Activated CD8-positive, alpha-beta memory T cell treated with anti-CD3 and anti-CD28 coated beads, Interleukin-2, amount 50 U/mL, for 24 hours (primary cell): ENCODE results near the gene LRRN3.
A peak's percentile ranks its signal among the peaks of the same experiment; 100 is the strongest.

ENCODE experiments used
- DNase-seq: peaks from one replicate; pipeline ENCODE4 v3.0.0-alpha.2; 2020; ENCODE audit errors: extremely low read depth

LRRN3 gene

DNA sequence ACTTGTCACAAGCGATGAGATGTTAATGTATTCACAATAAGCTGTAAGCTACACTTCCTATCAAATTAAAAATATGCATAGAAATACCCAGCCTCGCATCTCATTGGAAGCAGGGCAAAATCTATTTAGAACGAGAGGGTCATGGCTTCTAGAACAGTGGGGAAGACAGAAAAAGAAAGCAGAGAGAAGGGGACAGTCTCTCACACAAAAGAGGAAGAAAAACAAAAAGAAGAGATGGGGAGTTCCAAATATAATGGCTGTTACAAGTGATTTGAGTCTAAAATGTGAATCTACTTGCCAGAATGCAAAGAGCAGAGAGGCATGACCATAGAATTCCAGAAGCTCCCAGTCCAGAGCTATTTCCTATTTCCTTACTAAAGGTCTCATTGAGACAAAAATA, 13.8 kb downstream of the LRRN3 start:
- no peak for DNase-seq

DNA sequence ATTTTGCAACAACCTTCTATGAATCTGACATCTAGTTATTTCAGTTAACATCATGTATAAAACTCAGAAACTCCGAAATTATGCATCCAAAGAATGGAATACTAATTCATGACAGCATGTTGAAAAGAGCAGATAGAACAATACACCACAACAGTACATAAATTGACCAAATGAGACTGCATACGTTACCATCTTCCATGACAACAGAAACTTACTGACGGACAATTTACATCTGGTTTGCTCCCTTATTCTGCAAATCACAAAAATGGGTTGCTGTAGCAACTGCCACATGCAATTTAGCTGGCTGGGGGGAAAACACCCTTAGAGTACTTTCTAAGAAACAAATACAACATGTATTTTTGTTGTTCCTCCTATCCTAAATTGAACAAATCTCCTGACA, 14.3 kb downstream of the LRRN3 start:
- DNase-seq, result no peak

DNA sequence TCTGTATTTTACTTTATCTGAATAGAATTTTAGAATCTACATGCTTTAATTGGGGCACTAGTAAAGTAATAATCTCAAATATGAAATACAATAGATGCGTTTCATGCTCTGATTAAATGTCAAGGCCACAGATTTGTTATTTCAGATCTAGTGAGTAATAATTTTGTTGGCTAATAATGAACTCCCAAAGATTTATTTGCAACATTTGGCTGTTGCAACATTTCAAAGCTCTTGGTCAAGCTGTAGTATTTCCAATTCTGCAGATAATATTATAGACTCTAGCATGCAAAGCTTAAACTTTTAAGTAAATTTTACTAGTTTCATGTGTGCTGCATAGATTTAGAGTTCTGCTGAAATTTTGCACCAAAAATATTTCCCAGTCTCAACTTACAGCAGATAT, 16.7 kb downstream of the LRRN3 start:
- DNase-seq, result no peak

DNA sequence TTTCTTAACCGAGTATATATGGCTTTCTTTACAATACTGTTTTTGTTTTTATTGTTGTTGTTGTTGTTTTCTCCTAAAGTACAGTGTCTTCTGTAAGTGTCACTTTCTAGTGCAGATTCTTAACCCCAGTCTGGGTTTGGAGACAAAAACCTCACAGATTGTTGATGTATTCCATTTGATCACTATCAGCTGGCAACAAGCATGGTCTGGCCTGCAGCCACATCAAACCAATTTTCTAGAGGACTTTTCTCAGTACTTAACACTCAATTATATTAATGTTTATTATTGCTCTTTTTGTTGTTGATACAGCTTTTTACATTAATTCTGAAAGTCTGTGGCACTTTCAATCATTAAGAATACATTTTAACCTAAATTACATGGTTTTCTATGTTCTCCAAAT, 17.1 kb downstream of the LRRN3 start:
- DNase-seq, result no peak

DNA sequence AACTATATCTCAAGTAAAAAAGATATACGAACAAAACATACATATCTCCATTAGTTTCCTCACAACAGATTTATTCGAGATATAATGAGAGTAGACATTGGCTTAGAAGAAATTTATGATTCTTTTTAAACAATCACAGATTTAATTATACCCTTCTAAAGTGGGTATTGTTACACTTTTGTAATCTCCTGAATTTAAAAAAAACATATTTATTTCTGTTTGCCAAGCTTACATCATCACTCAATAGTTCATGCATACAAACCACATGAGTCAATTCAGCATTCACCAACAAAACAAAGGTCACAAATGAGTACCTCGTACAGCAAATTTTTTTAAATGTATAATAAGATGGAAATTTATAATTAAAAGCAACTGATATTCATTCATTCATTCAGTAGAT, 17.6 kb downstream of the LRRN3 start:
- no peak for DNase-seq

DNA sequence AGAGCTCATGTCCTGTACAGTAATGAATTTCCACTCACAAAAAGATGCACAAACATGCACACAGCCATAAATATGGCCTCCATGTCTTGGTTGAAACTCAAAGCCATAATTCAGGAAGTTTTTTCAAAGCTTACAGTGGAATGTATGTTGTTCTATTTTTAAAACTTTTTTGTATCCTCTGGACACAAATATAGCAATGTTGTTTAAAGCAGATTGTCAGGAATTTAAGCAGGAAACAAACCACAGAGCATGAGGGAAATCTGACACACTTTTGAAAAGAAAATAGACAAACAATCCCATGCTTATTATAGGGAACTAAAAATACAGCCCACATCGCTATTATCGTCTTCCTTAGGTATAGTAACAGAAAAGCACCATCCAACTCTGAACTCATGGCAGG, 21.5 kb downstream of the LRRN3 start:
- DNase-seq, result no peak

DNA sequence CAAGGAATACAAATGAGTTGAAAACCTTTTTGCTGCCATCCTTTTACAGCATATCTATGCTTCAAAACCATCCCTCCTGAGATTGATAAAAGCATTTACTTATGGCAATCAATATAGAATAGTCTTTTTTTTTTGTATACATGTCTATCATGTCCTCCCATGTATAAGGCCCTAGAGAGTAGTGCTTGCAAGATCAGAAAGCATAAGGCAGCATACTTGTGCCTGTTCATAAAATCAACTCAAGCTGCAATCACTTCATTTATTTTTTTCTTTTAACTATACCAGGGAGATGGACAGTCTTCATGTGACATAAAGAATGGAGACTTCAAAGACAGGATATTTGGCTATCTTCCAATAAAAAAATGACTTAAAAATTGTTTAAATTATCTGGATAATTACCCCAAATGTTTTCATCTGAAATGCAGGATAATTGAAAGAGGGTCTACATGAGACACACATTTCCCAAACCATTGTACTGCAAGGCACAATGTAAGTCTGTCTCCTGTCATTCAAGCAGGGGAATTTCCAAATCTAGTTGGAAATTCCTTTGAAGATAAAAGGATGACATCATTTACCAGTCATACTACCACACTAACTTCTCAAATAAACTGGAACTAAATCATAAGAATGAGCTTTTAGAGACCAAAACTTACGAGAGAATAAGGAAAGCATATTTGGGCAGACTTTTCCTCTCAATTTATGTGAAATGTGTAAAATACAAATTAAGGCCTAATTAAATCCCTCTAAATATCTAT, 22.5 kb downstream of the LRRN3 start:
- no peak for DNase-seq

DNA sequence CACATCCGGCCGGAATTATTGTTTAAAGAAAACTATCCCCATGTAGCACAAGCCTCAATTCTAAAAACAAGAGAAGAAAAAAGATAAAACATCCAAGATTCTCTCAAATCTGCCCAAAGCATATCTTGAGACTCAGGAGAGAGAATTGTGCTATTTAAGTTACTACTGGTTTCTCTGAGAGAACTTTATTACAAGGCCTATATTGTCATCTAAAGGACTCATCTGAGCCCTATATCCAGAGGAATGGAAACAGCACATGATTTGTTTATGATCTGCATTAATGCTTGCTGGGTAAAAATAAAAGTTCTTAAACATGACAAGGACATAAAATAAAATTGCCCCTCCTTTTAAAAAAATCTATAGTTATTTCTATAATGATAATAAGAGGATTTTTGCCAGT, 25.0 kb downstream of the LRRN3 start:
- no peak for DNase-seq

DNA sequence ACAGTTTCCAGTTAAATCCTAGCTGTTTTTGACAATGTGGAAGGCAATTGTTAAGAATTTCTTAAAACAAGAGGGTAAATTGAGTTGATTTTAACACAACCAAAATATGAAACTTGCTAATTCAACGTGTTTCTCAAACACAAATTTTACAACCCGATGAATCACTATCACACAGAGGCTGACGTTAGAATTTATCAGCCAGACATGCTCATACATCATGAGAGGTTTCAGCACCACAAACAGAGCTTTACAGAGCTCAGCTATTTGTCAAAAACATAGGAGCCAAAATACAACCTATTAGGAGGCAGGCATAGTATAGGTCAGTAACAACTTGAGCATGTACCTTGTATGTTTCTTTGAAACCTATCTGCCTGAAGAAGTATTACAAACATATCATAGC, 36.1 kb downstream of the LRRN3 start:
- DNase-seq, result no peak

DNA sequence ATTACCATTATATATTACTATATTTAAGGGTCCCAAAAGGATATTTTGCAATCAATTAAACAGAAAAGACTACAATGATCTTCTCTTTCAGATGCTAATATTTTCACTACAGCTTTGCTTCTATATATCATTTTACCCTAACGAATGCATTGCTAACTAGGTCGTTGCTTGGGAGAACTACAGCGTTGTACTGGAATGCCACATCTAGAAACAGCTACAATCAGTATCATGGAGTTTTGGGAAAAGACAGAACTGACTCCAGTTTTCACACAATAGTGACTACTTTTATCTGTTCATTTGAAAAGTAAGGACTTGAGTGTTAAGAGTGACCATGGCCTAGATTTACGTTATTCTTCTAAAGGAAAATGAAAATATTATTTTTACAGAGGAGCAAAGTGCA, 38.5 kb downstream of the LRRN3 start:
- DNase-seq, result no peak

DNA sequence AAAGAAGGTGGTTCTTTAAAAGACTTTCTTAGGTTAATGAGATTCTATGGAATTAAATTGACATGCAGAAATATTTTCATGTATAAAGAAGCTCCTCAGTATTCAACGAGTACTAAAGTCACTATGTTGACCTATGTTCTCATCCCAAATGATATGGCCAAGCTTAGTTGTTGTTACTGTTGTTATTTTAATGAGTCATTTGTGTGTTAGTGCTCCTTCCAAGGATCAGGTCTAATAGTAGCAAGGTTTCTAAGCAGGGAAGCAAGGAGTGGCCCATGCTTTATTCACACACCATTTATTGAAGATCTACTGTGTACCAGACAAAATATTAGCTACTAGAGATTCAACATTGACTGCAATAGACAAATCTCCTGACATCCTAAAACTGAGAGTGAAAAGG, 41.9 kb downstream of the LRRN3 start:
- no peak for DNase-seq

DNA sequence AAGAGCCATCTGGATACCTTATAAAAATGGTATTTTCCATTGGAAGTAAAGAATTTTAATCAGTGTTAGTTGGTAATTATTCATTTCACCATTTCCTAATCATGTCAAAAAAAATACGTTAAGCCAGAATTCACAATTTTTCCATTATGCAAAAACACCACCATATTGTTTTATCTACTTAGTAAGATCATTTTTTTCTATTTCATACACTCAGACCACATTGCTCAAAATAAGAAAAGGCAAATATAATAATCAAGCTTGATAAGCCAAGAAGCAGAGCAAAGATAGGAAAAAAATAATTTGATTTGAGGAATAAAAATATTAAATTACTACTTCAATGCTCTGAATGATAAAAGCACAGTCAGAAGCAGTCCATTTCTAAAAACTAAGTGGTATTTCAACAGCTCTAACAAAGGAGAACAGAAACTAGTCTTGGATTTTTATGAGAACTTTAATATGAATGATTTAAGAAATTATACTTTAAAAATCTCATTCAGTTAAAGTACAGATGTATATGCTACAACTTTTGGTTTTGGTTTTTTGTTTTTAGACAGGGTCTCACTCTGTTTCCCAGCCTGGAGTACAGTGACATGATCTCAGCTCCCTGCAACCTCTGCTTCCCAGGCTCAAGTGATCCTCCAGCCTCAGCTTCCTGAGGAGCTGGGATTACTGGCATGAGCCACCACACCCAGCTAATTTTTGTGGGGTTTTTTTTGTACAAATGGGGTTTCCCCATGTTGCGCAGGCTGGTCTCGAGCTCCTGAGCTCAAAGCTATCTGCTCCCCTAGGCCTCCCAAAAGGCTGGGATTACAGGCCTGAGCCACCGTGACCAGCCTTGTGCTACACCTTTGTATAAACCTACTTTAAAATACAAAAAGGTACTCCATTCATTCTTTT, 46.6 kb downstream of the LRRN3 start:
- peak; percentile 0 for DNase-seq

DNA sequence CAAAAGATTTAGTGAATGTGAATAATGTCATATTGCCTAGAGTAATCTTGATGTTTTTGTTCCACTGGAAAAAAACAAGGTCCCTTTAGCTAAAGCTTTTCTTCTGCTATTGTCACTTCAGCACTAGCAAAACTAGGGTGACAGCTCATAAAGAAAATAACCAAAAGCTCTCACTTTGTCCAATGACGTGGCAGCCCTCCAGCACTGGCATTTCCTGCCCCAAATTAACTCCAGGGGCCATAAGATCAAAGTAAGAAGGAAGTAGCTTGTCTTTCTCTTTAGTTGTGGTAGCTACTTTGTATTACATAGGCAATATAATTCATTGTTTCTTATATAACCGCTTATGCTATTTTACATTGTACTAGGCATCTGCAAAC, 47.3 kb downstream of the LRRN3 start:
- DNase-seq, result peak; percentile 17

DNA sequence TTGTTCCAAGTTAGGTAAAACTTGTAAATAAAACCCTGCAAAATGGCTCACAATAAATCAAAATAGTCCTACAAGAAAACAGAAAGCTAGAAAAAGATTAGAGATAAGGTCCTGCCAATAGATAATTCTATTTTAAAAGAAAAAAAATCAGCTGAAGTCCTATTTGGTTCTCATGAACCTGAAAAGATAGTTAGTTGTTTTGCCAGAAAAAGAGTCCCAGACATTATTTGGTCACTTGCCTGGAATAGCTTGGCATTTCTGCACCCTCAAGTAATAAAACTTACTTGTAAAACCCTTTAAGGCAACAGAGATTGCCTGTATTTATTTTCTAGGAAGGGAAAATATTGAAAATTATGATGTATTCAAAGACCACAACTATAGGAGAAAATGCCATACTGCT, 47.7 kb downstream of the LRRN3 start:
- DNase-seq, result no peak

DNA sequence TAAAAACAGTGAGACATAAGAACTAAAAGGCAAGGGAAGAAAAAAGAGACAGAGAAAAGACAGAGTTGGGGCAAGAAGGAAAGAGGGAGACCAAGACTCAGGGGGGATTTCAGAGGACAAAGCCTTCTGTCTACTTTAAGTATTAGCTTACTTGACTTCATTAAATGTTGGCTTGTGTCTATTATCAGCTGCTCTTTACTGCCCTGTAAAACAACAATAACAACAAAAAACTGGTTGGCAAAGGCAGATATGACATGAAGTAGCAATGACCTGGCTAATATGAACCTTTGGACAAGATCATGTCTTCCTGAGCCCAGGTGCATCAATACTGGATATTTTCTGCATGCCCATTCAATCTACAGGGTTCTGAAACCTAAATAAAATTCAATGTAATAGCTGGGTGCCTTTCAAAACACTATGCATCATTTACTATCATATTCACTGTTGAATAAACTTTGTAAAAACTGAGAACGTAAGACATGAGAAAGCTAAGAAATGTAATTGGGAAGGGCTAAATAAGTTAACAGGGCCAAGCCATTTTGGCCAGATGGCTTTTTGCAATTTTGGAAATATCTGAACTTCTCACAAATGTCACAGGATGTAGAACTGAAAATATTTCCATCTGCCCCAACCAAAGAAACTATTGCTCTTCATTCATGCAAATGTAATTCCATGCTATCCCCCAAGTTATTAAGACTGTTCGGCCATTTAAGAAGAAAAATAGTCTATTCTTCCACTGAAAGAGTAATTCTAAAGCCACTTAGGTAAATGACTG, 49.4 kb downstream of the LRRN3 start:
- no peak for DNase-seq

DNA sequence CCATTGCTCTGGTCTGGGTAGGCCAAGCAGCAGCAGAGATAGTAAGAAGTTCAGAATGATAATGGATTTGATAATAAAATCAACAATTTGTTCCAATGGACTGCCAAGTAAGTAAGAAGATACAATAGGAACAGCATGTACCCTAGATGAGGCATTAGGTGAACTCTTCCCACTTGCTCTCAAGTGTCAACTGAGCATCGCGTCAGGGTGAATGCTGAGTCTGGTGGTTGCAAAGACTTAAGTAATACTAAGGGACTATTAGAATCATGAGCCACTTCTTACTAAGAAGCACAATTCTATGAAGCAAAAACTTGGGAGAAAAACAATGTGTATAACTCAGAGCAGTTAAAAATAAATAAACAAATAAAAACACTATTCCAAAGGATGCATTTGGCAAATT, 54.5 kb downstream of the LRRN3 start:
- no peak for DNase-seq

DNA sequence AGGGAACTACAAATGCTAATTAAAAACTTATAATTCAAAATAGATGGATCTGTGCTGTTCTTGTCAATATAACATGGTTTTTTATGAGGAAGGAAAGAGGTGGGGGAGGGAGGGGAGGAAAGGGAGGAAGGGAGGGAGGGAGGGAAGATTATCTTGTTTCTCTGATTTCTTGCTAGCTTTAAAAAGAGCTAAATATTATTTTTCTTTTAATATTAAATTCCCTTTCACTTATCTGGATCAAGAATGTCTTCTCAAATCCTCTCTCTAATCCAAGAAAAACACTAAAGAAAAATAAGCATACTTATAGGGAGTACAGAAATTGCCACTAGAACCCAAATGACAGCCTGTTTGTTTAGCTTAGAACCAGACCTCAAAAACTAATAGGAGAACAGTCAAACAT, 55.2 kb downstream of the LRRN3 start:
- DNase-seq, result no peak

DNA sequence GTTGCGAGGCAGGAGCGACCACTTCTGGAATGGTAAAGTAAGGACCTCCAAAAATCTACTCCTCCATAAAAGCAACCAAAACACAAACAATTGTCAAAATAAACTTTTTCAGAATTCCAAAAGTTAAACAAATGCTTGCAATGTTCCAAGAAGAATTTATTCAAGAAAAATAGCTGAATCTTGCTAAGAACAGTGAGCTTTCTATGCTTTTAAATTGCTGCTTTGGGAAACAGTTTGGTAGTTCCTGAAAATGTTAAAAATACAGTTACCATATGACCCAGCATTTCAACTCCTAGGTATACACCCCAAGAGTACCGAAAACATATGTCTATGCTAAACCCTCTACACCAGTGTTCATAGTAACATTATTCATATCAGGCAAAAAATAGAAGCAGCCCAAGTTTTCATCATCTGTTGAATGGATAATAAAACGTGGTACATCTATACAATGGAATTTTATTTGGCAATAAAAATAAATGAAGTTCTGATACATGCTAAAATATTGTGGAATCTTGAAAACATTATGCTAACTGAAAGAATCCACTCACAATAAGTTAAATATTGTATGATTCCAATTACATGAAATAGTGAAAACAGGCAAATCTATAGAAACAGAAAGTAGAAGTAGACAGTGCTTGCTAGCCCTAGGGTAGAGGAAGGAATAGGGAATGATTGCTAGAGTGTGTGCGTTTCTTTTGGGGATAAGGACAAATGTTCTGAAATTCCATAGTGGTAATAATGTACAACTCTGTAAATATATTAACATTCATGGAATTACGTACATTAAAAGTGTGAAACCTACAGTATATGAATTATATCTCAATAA, 57.0 kb downstream of the LRRN3 start:
- DNase-seq, result no peak

DNA sequence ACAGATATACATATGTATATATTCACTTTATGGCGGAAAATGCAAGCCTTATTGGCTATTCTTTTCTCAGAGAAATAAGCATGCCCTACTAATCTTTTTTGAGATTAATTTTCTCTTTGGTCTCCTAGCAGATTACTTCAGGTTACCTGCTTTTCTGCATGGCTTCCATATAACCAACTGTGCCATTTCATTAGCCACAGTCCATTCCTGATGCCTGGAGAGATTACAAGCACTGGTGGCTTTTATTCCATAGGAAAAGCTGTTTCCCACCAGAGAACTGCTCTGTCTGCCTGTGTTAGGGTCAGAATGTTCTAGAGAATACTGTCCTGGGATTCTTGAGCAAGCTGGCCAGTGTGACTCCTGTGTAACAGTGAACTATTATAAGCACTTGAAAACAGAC, 59.8 kb downstream of the LRRN3 start:
- DNase-seq, result no peak

DNA sequence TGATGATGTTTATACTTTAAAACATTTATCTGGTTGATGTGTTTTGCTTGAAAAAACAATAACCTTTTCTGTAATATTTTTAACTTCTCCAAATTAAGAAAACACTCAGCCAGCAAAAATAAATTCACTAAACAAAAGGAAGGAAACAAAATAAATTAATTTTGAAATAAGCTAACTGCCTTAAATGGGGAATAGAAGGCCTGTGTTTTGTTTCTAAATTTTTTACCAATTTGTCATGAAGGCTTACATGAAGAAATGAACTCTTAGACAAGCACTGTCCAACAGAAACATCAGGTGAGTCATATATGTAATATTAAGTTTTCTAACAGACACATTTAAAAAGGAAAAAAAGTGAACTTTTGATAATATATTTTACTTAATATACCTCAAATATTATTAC, 68.5 kb downstream of the LRRN3 start:
- DNase-seq, result no peak

DNA sequence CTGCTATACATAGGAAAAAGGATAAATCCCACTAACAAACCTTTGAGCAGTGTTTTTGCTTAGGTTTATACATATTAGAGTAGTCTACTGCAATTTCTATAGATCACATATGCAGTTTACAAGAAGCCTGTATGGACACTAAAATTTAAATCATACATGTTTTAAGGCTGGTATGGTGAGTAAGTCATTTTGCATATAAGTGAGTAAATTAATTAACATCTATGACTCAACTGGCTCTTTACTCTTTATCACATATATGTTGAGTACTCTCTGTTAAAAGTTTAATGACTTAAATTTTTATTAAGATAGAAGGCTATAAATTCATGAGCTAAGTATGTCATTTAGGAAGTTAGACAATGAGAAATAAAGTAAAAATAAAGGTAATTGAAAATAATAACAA, 69.4 kb downstream of the LRRN3 start:
- no peak for DNase-seq

DNA sequence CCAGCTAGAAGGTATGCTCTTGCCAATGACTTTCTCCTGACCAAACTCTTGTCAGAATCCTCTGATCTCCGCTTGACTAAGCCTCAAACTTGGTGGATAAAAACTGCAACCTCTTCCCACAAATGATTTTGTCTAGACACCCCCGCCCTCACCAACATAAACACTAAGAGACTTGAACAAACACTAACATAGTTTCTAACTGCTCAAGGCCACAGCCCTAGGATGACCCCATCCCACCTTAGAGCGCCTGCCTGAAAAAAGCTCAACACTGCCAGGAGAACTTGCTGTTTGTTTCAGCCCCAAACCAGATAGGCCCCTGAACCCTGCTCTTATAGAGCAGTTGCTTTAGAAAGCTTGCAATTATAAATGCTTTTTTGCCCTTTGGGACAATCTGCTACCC, 71.8 kb downstream of the LRRN3 start:
- DNase-seq, result no peak
